Measurements from ENCODE around the gene SPTLC1.

DNA sequence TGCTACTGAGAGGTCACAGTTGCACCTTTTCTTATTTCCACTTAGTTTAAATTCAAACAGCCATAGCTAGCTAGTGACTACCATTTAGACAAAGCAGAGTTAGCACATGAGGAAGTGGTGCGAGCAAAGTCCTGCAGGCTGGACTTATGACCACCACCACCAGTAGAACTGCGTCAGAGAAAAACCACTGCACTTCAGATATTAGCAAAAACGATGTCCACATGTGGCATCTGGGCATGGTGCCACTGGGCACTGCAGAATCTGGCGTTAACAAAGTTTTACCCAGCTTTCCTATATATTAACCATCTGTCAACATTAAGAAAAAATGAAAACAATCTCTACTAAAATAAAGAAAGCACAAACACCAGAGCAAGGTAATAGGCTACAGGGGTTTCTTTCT is 80.1 kb downstream of the SPTLC1 start:
- TF ChIP-seq, protein P1, sequence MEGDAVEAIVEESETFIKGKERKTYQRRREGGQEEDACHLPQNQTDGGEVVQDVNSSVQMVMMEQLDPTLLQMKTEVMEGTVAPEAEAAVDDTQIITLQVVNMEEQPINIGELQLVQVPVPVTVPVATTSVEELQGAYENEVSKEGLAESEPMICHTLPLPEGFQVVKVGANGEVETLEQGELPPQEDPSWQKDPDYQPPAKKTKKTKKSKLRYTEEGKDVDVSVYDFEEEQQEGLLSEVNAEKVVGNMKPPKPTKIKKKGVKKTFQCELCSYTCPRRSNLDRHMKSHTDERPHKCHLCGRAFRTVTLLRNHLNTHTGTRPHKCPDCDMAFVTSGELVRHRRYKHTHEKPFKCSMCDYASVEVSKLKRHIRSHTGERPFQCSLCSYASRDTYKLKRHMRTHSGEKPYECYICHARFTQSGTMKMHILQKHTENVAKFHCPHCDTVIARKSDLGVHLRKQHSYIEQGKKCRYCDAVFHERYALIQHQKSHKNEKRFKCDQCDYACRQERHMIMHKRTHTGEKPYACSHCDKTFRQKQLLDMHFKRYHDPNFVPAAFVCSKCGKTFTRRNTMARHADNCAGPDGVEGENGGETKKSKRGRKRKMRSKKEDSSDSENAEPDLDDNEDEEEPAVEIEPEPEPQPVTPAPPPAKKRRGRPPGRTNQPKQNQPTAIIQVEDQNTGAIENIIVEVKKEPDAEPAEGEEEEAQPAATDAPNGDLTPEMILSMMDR (IDR thresholded peaks at IDR 0.05; ENCODE audit: poor library complexity, severe bottlenecking) = no peak
- TF ChIP-seq EP300 (conservative IDR thresholded peaks at IDR 0.05; ENCODE audit: poor library complexity, severe bottlenecking) (no peak), MXI1 (conservative IDR thresholded peaks at IDR 0.05; ENCODE audit: poor library complexity, severe bottlenecking) (no peak), EZH2 (IDR thresholded peaks at IDR 0.05; ENCODE audit: borderline replicate concordance, insufficient read depth, low read length, poor library complexity, severe bottlenecking) (no peak), TAF1 (IDR thresholded peaks at IDR 0.05; ENCODE audit: low read depth) (no peak)
- TF ChIP-seq, protein P2, sequence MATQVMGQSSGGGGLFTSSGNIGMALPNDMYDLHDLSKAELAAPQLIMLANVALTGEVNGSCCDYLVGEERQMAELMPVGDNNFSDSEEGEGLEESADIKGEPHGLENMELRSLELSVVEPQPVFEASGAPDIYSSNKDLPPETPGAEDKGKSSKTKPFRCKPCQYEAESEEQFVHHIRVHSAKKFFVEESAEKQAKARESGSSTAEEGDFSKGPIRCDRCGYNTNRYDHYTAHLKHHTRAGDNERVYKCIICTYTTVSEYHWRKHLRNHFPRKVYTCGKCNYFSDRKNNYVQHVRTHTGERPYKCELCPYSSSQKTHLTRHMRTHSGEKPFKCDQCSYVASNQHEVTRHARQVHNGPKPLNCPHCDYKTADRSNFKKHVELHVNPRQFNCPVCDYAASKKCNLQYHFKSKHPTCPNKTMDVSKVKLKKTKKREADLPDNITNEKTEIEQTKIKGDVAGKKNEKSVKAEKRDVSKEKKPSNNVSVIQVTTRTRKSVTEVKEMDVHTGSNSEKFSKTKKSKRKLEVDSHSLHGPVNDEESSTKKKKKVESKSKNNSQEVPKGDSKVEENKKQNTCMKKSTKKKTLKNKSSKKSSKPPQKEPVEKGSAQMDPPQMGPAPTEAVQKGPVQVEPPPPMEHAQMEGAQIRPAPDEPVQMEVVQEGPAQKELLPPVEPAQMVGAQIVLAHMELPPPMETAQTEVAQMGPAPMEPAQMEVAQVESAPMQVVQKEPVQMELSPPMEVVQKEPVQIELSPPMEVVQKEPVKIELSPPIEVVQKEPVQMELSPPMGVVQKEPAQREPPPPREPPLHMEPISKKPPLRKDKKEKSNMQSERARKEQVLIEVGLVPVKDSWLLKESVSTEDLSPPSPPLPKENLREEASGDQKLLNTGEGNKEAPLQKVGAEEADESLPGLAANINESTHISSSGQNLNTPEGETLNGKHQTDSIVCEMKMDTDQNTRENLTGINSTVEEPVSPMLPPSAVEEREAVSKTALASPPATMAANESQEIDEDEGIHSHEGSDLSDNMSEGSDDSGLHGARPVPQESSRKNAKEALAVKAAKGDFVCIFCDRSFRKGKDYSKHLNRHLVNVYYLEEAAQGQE (IDR thresholded peaks at IDR 0.05; ENCODE audit: borderline replicate concordance) = no peak
